Eye (tissue), 1 donor: ENCODE data around the gene IBA57.
"Not testable (repeated sequence)": the region's sequence is repeated elsewhere in the genome, so short reads cannot be mapped to it uniquely, and the experiment has no call there.

Experiments used
- DNase-seq: peaks from one replicate; pipeline ENCODE4 v3.0.0-alpha.2; 2015

Gene IBA57

DNA sequence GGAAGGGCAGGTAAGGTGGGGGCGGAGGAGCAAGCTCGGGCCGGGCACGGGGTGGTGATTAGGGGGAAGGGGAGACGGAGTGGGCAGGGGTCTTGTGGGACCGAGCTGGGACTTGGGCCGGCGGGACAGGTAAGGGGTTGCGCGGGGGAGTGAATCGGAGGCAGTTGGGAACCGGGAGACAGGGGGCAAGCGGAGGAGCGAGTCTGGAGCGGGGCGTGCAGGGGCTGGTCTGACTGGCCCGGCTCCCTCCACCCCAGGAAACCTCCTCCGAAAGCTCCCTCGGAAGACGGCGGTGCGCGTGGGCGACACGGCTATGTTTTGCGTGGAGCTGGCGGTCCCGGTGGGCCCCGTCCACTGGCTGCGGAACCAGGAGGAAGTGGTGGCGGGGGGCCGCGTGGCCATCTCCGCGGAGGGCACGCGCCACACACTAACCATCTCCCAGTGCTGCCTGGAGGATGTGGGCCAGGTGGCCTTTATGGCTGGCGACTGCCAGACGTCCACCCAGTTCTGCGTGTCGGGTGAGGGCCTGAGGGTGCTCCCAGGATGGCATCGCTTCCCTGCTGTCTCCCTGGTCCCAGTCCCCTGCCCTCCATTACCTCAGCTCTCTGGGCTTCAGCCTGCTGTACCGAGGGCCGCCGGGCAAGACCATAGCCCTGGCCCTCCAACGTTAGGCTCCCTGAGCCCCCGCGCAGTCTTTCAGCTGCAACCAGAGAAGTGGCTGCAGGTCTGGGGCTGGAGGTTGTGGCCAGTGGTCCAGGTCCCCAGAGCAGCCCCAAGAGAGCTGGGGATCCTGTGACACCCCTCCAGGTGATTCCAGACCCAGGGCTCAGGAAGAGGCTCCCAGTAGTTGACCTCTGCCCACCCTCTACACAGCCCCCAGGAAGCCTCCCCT, 48.6 kb downstream of the IBA57 start:
- DNase-seq, result no peak

DNA sequence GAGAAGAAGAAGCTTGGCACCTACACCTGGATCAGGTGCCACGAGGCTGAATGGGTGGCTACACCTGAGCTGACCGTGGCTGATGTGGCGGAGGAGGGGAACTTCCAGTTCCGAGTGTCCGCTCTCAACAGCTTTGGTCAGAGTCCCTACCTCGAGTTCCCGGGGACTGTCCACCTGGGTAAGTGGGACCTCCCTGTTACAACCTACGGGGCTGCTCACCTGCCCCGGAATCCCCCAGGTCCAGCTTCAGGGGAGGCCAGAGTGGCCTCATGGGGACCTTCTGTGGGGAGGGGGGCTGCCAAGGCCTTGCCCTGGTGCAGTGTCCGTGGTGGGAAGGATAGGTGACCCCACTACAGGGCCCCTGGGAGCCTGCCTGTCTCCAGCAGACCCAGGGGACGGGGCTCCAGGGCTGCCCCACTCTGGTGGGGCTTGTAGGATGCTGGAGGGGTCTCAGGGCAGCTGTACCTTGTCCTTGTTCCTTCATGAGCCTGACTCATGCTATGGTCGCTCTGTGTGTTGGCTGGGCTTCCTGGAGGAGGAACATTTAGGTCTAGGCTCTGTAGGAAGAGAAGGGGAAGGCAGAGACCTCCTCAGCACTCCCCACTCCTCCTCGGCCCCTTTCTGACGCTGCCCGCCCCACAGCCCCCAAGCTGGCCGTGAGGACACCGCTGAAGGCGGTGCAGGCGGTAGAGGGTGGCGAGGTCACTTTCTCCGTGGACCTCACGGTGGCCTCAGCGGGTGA, 49.5 kb downstream of the IBA57 start:
- DNase-seq, result no peak

DNA sequence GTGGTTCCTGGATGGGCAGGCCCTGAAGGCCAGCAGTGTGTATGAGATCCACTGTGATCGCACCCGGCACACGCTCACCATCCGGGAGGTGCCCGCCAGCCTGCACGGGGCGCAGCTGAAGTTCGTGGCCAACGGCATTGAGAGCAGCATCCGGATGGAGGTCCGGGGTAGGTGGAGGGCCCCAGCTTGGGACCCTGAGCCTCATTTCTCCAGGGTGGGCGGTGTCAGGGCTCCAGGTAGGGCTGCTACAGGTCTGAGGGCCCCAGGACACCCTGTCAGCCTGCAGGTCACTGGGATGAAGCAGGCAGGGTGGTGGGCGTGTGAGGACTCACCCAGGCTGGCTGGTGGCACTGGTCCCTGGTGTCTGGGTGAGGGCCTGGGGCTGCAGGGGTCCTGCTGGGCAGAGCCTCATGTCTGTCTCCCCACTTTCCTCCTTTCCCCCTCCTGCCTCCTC, 50.1 kb downstream of the IBA57 start:
- no peak for DNase-seq

DNA sequence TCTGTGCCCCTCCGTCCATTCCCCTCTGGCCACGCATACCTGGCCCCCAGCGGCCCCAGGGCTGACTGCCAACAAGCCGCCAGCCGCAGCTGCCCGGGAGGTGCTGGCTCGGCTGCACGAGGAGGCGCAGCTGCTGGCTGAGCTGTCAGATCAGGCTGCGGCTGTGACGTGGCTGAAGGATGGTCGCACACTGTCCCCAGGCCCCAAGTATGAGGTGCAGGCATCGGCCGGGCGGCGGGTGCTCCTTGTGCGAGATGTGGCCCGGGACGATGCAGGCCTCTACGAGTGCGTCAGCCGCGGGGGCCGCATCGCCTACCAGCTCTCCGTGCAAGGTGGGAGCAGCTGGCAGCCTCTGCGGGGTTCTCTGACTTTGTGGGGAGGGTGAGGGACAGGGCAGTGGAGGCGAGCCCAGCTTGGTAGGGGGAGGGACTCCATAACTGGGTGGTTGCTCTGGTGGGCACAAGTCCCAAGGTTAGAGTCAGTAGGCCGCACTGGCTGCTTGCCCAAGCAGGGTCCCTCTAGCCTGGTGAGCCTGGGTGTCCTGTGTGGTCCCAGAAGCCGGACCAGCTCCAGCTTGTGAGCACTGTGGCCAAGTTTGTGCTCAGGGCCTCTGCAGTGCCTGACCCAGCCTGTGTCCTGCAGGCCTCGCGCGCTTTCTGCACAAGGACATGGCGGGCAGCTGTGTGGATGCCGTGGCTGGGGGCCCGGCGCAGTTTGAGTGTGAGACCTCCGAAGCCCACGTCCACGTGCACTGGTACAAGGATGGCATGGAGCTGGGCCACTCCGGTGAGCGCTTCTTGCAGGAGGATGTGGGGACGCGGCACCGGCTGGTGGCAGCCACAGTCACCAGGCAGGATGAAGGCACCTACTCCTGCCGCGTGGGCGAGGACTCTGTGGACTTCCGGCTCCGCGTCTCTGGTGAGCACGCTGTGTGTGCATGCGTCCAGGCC, 51.0 kb downstream of the IBA57 start:
- no peak for DNase-seq

DNA sequence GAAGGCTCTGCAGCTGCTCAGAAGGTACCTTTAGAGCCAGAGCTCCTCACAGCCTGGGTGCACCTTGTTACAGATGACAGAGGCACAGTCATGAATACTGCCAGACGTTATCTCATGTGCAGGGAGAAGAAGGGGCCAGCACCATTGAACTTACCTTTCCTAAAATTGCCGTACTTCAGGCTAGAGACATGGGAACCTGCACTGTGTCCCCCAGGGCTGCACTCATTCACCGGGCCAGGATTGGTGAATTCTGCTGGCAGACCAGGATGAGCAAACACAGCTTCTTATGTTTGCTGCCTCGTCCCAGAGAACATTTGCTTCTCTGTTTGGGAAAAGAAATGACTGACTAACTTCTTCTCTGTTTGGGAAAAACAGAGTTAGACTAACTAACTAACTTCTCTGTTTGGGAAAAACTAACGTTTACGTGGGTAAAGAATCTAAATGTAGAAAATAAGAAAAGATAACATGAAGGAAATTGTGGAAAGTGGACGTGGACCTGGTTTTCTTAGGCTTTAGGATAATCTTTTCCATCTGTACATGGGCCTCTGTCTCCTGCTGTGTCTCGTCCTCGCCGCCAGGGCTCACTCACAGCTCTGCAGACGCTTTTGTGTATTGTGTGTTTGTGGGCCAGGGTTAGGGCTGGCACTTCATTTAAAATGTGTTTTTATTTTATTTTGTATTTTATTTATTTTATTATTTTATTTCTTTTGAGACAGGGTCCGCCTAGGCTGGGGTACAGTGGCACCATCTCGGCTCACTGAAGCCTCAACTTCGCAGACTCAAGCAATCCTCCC, 52.1 kb downstream of the IBA57 start:
- DNase-seq, result no peak

- no peak for DNase-seq
These were observed 53.1 kb downstream of the IBA57 start for GRCh38 chr1:228218513-228219244.

GRCh38 chr1:228219245-228219961, 53.8 kb downstream of the IBA57 start:
- DNase-seq, result no peak

- no peak for DNase-seq
These were observed 54.6 kb downstream of the IBA57 start for GRCh38 chr1:228219962-228220780.

DNA sequence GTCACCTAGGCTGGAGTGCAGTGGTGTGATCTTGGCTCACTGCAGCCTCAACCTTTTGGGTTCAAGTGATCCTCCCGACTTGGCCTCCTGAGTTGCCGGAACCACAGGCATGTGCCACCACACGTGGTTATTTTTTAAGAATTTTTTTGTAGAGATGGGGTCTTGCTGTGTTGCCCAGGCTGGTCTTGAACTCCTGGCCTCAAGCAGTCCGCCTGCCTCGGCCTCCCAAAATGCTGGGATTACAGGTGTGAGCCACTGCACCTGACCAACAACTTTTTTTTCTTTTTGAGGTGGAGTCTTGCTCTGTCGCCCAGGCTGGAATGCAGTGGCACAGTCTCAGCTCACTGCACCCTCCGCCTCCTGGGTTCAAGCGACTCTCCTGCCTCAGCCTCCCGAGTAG, 55.5 kb downstream of the IBA57 start:
- DNase-seq, result not testable (repeated sequence)

DNA sequence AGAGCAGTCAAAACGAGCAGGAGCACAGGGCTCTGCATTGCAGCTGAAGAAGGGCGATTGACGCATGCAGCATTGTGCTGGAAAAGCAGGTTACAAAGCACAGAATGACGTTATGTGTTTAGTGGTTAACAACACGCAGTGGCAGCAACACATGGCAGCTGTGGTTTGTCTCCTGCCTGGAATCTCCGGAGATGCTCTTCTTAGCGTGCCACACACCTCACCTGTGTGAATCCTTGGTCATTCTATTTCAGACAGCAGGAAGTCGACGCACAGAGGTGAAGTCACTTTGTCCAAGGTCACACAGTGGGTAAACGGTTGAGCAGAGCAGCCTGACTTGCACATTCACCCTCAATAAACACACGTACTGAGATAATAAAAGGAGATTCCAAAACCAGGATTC, 56.9 kb downstream of the IBA57 start:
- no peak for DNase-seq

DNA sequence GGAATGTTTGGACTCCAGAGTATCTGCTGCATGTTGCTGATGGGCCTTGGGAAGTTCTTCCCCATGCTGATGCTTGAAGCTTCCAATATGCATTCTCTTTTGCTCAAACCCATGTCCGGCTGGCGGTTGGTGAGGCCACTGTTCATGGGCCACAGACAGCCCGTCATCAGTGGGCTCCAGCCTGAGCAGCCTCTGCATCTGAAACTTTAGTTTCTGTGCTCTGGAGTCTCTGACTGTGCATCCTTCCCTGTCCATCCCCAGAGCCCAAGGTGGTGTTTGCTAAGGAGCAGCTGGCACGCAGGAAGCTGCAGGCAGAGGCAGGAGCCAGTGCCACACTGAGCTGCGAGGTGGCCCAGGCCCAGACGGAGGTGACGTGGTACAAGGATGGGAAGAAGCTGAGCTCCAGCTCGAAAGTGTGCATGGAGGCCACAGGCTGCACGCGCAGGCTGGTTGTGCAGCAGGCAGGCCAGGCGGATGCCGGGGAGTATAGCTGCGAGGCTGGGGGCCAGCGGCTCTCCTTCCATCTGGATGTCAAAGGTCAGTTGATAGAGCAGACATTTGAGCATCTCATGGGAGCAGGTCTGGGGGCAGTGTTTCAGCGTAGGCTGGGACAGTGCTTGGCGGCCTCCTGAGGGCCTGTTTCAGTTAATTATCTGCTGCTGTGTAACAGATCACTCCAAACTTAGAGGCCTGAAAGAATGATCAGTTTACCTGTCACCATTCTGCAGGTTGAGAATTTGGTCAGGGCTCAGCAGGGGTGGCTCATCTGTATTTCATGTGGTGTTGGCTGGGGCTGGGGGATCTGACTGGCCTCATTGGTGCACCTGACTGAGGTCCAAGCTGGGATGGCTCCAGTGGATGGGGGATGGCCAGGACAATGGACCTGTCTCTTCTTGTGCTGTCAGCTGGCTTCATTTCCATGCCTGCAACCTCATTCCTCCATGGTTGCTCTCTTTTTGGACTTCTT, 58.9 kb downstream of the IBA57 start:
- DNase-seq, result no peak

GRCh38 chr1:228225165-228225710, 59.6 kb downstream of the IBA57 start:
- no peak for DNase-seq

GRCh38 chr1:228225740-228226139, 60.1 kb downstream of the IBA57 start:
- no peak for DNase-seq

DNA sequence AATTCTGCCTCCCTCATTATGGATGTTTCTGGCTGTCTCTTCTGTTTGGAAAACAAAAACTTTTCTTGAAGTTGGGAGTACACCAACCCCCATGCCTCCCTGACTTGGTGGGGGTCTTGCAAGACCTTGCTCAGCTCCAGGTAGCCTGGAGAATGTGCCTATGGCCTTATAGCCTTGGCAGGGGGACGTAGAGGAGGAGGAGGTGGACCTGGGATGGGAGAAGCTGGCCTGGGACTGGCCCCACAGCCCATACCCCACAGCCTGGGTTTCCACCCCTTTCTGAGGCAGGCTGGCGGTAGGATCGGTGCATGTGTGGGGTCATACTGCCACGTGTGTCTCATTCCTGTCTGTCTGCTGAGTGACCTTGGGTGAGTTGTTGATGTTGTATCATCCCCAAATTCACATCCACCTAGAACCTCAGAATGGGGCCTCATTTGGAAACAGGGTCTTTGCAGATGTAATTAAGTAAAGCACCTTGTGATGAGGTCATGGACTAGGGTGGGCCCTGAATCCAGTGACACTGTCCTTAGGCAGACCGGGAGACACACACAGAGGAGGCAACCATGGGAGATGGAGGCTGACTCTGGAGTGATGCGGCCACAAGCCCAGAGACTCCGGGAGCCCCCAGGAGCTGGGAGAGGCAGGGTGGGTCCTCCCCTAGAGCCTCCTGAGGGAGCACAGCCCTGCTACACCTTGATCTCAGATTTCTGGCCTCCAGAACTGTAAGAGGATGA, 60.7 kb downstream of the IBA57 start:
- DNase-seq, result no peak

- no peak for DNase-seq
These were observed 61.6 kb downstream of the IBA57 start for GRCh38 chr1:228226956-228227791.

DNA sequence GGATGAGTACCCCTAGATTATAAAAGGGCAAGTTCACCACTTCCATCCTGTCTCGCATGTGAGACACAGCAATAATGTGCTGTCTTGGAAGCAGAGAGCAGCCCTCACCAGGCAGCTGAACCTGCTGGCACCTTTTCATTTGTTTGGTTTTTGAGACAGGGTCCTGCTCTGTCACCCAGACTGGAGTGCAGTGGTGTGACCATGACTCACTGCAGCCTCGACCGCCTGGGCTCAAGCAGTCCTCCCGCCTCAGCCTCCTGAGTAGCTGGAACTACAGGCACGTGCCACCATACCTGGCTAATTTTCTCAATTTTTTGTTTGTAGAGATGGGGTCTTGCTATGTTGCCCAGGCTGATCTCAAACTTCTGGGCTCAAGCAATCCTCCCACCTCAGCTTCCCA, 62.5 kb downstream of the IBA57 start:
- not testable (repeated sequence) for DNase-seq
